GM21528 (cell line): ENCODE data around the gene MYOG.

ENCODE experiments used
- ATAC-seq: cut with Tn5 transposase; IDR thresholded peaks from one replicate; pipeline ENCODE4 v1.9.1; 2021; ENCODE audit warnings: mild to moderate bottlenecking, moderate library complexity; ENCODE audit not compliant: unreplicated experiment, low FRiP score

Gene MYOG

DNA sequence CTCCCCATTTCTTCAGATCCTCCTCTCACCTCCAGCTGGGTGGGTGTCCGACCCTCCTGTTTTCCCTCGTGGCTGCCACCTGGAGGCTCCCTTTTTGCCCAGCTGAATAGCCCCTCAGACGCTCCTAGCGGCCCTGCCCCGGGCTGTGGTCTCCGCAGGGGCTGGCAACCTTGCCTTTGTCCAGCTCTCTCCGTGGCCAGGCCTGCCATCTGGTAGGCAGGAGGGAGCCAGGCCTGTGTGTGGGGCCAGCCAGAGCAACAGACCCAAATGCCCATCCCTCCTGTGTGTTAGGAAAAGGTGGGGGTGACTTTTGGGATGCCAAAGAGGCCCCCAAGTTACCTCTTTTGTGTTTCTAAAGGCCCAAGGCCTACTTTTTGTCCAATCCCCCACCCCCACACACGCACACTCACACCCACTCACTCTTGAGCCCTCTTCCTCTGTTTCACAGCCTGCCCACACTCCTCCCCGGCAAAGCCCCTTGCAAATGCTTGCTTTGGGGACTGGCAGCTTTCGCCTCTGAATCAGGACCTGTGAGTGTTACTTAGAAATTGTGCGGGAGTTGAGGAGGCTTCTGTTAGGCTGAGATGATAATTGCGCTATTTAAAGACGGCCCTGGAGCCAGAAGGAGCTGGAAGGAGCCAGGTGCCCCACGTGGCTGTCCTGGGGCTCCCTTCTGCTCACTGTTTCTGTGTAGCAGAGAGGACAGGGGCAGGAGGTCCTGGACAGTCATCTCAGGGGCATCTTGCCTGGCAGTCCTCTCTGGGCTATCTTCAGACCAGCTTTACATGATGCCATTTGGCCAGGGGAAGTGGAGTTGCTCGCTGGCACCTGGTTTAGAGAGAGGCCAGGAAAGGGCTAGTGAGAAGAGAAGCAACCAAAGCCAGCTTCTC lies 50.5 kb downstream of the MYOG start:
- no peak for ATAC-seq

DNA sequence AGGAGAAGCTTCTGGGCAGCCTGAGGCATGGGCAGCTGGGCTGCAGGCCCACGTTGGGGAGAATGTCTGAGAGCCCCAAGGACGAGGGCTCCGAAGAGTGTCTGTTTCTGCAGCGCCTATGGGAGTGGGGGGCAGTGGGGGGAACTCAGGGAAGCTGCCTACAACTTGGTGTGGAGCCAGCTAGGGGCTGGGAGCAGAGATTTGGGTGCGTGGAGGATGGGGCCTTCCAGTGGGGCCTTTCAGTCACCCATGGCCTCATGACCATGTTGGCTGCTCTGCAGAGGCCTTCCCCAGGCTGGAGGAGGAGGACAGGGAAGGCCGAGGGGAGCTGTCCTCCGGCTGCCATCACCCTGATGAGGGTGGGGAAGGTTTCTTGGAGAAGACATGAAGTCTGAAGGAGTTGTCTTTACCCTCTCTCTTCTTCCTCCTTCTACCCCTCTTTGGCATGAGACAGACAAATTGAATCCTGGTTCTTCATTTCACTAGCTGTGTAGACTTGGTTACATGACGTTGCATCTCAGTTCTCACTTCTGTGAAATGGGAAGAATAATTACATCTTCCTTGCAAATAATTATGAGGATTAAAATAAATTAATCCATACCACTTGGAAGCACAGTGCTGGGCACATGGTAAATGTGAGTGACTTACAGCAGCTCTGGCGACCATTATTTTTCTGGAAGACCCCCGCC lies 51.2 kb downstream of the MYOG start:
- no peak for ATAC-seq

DNA sequence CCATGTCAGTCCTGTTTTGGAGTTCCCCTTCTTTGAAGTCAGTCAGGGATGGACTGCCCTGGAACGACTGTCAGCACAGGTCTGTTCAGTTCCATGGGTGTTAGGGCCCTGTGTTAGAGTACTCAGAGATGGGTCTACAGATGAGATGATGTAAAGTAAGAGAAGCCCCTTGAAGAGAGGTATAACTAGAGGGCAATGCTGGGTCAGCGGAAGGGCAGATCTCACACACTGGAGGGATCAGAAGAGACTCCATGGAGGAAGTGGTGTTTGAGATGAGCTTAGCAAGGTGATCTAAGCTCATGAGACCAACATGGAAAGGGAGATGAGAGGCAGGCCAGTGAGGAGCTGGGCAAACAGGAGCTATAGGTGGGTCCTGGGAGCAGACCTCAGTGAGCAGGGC lies 51.9 kb downstream of the MYOG start:
- ATAC-seq = no peak

- no peak for ATAC-seq
Measured at GRCh38 chr1:203033287-203033686, 52.5 kb downstream of the MYOG start.
